Fibroblast of upper back skin (primary cell): ENCODE results near the gene DSTYK.
"Not testable (repeated sequence)": the region's sequence is repeated elsewhere in the genome, so short reads cannot be mapped to it uniquely, and the experiment has no call there.

ENCODE experiments used
- DNase-seq: peaks from one replicate; pipeline ENCODE4 v3.0.0-alpha.2; 2013

The DSTYK gene

GRCh38 chr1:205217418-205217817 lies 5.9 kb upstream of the DSTYK start:
- DNase-seq, result no peak

DNA sequence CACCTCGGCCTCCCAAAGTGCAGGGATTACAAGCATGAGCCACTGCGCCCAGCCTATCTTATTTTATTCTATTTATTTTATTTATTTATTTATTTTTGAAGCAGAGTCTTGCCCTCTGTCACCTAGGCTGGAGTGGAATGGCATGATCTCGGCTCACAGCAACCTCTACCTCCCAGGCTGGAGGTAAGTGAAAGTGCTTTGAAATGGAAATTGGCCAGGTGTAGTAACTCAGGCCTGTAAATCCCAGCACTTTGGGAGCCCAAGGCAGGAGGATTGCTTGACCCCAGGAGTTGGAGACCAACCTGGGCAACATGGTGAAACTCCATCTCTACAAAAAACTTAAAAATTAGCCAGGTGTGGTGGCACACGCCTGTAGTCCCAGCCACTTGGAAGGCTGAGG lies 5.1 kb upstream of the DSTYK start:
- DNase-seq, result no peak

- no peak for DNase-seq
These were observed 3.3 kb upstream of the DSTYK start for GRCh38 chr1:205214756-205215155.

DNA sequence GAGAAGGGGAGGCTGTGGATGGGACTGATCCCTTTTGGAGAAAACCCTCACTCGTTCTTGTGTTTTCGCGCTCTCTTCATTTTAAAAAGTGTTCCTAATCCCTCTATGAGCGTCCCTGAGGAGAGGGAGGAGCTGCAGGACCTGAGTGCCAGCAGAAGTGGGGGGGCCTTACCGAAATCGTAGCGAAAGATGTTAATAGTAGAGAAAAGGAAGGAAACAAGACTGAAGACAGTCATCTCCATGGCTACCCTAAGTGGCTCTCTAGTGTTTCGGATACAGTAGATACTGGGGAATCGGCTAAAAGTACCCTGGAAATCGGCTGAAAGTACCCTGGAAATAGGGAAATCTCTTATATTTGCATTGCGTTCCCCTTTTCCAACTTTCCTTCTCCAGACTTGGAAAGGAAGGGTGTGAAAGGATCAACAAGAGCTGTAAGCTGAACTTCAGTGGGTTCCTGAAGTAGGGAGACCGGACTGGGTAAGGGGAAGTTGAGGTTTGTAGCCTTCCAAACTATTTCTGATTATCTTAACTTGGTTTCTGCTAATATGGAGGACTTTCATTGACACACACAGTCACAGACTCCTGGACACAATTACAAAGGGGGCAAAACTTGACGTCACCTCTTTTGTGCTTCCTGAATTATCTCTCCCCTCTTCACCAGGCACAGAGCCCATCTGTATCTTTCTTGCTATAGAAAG lies 486 bp upstream of the DSTYK start:
- DNase-seq, result no peak

DNA sequence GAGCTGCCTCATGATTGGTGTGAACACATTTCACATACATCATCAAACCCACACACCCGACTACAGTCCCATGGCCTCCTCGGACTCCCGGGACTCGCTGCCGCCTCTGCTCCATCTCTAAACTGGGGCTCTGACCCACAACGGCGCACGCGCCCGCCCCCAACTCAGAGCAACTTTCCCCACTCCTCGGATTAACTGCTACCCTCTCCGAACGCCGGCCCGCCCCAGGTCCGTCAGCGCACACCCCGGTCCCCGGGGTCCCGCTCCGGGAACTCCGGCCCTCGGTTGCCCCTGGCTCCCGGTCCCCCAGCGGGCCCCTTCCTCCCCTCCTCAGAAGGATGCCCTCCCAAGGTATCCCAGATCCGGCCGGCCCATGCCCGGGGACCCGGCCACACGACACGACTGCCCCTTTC lies 740 bp downstream of the DSTYK start:
- no peak for DNase-seq

GRCh38 chr1:205208811-205209210 lies 2.7 kb downstream of the DSTYK start:
- DNase-seq, result no peak

- no peak for DNase-seq
These were observed 6.4 kb downstream of the DSTYK start for GRCh38 chr1:205205055-205205454.

- DNase-seq, result no peak
These were observed 7.0 kb downstream of the DSTYK start for GRCh38 chr1:205204552-205204951.

DNA sequence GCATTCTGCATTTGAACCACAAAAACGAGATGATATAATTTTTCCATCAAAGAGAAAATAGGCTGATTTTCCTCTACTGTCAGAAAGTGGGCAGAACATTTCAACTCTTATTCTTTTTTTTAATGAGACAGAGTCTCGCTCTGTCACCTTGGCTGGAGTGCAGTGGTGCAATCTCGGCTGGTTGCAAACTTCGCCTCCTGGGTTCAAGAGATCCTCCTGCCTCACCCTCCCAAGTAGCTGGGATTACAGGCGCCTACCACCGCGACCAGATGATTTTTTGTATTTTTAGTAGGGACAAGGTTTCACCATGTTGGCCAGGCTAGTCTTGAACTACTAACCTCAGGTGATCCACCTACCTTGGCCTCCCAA lies 11.6 kb downstream of the DSTYK start:
- no peak for DNase-seq

GRCh38 chr1:205199090-205199930 lies 12.2 kb downstream of the DSTYK start:
- DNase-seq, result no peak

GRCh38 chr1:205192287-205192686 lies 19.2 kb downstream of the DSTYK start:
- no peak for DNase-seq

GRCh38 chr1:205191622-205192021 lies 19.9 kb downstream of the DSTYK start:
- no peak for DNase-seq

DNA sequence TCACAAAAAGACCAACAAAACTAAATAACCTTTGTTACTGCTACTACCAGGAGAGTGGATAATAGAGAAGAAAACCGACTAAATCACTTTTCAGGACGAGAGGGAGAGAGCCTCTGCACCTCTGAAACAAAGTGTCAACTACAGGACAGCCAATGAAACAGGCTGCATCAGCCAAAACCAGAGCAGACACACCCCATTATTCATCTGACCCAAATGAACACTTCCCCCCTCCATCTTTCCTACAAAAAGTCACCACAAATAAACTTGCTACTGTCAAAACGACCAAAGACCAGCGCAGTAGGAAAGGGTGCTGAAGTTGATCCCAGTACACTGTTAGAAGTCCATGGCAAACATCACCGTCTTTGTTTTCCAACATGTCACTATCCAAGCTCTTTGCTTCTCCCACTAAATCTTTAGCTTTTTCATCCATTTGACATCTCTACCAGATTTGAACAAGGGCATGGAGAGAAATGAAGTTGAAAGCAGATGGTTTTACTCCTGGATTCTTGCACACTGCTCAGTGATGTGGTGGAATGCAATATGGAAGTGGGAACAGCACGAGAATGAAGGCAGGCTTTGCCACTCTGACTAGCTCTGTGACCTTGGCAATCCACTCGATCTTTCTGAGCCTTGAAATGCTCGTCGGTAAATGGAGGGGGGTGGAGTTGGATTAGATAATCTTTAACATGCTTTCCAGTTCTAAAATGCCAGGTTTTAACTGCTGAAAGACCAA lies 20.5 kb downstream of the DSTYK start:
- peak; percentile 39 for DNase-seq

GRCh38 chr1:205189131-205189530 lies 22.4 kb downstream of the DSTYK start:
- no peak for DNase-seq

GRCh38 chr1:205188596-205188995 lies 22.9 kb downstream of the DSTYK start:
- DNase-seq, result no peak

DNA sequence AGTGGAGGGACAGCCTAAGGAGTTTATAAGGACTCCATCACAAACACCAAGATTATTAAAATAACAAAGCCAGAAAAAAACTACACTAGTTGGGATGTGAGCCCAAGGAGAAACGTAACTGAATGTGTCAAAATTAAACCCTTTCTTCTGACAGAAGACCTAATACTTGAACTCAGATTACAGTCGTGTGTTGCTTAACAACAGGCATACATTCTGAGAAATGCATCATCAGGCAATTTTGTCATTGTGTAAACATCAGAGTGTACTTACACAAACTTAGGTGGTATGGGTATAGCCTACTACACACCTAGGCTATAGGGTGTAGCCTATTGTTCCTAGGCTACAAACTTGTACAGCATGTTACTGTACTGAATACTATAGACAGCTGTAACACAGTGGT lies 23.4 kb downstream of the DSTYK start:
- no peak for DNase-seq

GRCh38 chr1:205187420-205187819 lies 24.1 kb downstream of the DSTYK start:
- DNase-seq, result no peak

DNA sequence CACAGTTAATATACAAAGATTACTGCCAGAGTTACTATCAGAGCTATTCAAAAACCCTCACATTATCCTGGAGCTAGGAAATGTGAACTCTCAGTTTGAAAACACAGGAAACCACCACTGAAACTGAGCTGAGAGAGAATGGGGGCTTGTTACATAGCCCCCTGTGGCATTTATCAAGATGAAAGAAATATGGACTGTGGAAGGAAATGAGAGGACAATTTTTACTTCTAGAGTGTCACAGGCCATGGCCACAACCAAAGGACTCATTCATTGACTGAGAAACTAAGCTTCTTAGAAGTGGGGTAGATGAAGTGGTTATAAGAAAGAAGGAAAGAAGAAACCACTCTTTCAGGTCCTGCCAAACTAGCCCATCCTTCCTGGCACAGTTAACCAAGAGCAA lies 25.3 kb downstream of the DSTYK start:
- no peak for DNase-seq

- peak; percentile 90 for DNase-seq
These were observed 27.7 kb downstream of the DSTYK start for GRCh38 chr1:205183676-205184335.

DNA sequence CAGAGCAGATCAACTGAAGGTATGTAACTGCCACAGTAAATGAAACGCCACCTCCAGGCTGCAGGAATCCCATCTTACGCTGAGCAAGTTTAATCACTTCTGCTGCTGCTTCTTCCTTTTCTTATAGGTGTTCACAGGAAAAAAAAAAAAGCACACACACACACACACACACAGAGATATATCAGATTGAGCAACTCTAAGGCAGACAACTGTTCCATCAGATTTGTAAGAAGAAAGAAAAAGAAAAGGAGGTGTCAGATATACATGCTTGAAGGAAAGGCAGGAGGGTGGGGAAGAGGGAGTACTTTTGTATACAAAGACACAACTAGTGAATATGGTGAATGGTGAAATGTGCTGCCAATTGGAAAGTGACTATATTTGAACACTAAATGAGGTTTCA lies 28.6 kb downstream of the DSTYK start:
- no peak for DNase-seq

DNA sequence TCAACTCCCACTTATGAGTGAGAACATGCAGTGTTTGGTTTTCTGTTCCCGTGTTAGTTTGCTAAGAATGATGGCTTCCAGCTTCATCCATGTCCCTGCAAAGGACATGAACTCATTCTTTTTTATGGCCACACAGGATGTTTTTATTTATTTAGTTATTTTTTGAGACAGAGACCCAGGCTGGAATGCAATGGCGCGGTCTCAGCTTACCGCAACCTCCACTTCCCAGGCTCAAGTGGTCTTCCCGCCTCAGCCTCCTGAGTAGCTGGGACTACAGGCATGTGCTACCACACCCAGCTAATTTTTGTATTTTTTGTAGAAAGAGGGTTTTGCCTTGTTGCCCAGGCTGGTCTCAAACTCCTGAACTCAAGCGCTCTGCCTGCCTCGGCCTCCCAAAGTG lies 31.2 kb downstream of the DSTYK start:
- not testable (repeated sequence) for DNase-seq

DNA sequence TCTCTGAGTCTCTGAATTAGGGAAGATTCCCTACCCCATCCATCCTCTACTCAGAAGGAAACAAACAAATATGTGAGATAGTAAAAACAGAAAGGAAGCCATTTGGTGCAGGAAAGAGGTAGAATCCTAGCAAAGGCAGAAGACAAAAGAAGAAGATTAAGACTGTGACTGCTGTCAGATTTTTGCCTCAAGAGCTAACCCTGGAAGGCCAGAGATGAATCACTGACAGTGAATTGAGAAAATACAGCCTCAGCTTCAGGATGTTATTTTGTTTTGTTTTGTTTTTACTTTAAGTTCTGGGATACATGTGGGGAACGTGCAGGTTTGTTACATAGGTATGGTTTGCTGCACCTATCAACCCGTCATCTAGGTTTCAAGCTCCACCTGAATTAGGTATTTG lies 31.7 kb downstream of the DSTYK start:
- no peak for DNase-seq

GRCh38 chr1:205172729-205173366 lies 38.7 kb downstream of the DSTYK start:
- DNase-seq, result peak; percentile 96
